Astrocyte (in vitro differentiated cells and primary cell): ENCODE data around the gene CIBAR2.

Experiments used
- EZH2 ChIP-seq: IDR thresholded peaks from 2 replicates; pipeline ENCODE4 v1.6.1; 2012; ENCODE audit warnings: mild to moderate bottlenecking, low read length, inconsistent platforms; ENCODE audit not compliant: insufficient read depth
- TF ChIP-seq, protein P1 (sequence below): IDR thresholded peaks from 2 replicates; pipeline ENCODE4 v1.5.1; 2011; ENCODE audit warnings: low read depth, mild to moderate bottlenecking, inconsistent platforms, low read length, moderate library complexity; ENCODE audit not compliant: insufficient read depth

DNA sequence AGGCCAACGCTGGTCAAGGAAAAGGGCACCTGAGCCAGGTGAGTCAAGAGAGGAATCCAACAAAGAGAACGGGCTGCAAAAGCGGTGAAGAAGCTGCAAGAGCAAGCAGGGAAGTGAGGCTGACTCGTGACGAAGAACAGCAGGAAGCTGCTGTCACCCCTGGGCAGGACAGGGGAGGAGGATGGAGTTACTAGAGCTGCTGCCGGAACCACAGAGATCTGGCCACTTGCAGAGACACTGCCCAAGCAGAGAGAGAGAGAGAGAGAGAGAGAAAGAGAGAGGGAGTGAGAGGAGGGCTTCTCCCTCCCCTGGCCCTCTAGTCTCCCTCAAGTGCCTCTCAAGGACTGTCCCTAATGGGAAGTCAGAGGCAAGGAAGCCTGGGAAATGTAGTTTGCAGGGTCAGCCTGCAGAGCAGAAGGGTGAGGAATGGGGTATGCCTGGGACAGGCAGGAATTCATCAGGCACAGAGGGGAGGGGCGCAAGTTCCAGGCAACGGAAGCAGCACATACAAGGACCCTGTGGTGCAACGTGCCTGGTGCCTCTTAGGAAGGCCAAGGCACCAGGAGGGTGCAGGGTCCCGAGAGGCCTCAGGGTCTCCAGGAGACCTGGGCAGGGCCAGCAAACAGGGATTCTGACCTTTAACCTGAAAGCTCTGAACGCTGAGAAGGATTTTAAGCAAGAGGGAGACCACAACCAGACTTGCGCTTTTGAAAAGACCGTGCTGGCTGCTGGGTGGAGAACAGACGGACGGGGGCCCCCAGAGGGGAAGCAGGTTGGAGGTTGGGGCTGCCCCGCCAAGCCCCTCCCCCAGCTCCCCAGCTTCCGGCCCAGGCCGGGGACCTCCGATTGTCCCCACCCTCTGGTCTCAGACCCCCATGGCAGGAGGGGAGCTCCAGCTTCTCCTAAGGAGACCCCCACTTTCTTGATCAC, 45.8 kb upstream of the CIBAR2 start:
- TF ChIP-seq, protein P1, sequence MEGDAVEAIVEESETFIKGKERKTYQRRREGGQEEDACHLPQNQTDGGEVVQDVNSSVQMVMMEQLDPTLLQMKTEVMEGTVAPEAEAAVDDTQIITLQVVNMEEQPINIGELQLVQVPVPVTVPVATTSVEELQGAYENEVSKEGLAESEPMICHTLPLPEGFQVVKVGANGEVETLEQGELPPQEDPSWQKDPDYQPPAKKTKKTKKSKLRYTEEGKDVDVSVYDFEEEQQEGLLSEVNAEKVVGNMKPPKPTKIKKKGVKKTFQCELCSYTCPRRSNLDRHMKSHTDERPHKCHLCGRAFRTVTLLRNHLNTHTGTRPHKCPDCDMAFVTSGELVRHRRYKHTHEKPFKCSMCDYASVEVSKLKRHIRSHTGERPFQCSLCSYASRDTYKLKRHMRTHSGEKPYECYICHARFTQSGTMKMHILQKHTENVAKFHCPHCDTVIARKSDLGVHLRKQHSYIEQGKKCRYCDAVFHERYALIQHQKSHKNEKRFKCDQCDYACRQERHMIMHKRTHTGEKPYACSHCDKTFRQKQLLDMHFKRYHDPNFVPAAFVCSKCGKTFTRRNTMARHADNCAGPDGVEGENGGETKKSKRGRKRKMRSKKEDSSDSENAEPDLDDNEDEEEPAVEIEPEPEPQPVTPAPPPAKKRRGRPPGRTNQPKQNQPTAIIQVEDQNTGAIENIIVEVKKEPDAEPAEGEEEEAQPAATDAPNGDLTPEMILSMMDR: no peak
- no peak for TF ChIP-seq EZH2
